ENCODE data around the gene ERLIN1.

The ERLIN1 gene

DNA sequence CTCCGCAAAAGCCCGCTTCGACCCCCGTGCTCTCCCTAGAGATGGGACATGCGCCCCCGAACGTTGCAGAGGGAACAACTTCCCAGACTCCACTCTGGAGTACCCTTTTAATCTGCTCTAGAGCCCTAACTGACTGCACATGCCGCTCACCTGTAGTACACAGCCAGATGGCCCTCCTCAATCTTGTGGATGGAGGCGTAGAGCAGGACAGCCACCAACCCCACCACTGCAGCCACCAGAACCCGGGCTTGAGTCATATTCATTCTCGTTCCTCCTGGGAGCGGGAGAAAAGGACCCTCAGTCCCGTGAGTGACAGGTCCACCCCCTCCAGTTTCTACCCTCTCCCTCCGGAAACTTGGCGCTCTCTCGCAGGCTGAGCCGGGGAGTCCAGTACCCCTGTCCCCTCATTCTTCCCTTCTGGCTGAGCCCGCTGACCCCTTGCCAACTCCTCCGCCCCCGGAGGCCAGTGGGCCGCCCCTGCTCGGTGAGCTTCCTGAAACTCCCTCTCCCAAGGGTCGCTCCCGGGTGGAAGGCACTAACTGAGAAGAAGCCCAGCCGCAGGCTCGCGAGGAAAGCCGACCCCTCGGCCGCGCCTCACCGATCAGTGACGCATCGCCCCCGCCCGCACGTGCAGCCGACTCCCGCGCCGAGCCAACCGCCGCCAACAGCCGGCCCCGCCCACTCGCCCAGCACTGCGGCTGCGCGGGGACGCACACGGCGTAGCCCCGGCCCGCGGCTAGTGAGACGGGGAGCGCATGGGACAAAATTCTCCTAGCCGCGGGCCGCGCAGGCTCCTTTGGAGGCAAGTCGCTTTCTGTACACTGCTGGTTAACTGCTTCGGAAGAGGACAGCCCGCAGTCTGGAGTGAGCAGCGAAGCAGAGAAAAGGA lies at the start of gene ERLIN1:
ERLIN1 (minus strand) TSS at position 666 of the 889 bp plus-strand sequence; CDS start at position 263, 403 bp downstream.
- DNase-seq, result peak; percentile 91

DNA sequence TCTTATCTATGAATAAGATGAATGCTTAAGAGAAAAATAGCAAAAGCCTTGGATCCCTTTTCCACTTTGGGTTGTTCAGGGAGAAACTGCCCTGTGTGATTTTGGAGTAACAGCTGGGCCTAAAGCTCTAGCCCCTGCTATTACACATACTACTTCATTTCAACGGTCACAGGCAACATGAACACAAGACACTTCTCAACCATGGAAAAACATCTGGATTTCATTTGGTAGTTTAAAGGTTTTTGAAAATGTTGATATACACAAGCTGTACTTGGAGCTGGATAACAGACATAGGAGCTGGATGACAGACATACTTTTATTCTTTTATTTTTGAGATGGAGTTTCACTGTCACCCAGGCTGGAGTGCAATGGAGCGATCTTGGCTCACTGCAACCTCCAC lies 46.3 kb upstream of the ERLIN1 start:
- no peak for DNase-seq

DNA sequence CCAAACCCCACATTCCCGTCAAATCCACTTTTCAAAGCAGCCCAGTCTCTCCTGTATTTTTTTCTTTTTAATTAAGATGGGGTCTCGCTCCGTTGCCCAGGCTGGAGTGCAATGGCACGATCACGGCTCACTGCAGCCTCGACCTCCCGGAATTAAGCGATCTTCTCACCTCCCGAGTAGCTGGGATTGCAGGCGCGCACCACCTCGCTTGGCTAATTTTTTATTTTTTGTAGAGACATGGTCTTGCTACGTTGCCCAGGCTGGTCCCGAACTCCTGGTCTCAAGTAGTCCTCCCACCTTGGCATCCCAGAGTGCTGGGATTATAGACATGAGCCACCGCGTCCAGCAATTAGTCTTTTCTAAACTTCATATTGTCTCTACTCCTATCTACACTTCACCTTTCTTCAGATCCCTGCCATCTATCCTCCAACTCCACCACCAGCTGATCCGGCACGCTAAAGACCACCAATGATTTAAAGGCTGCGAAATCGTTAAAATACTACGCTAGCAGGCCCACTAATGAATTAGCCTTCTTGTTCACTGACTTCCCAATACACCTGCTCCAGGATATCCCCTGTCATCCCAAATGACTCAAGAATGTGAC lies 44.1 kb upstream of the ERLIN1 start:
- no peak for DNase-seq

DNA sequence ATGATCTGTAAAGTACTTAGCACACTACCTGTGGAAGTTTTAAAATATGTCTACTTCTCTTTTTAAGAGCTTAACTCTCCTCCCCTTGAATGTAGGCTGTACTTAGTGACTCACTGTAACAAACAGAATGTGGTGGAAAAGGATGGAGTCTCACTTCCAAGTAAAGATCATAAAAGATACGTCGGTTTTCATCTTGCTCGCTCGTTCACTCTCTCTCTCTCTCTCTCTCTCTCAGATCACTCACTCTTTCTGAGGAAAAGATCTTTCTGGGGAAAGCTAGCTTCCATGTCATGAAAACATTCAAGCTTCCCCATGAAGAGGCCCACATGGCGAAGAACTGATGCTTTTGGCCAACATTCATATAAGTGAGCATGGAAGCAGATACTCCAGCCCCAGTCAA lies 38.0 kb upstream of the ERLIN1 start:
- no peak for DNase-seq

DNA sequence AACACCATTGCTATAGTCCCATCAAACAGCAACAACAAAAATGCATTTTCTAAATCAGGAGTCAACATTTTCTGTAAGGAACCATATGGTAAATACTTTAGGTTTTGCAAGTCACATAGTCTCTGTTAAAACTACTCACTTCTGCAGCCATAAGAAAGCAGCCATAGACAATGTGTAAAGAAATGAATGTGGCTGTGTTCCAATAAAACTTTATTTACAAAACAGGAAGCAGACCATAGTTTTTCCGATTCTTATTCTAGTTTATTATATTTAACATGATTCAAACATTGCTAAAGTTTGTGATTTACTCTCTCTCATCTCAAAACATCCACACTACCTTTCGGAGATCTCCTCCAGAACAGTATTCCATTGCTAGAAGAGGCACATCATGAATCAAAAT lies 36.7 kb upstream of the ERLIN1 start:
- no peak for DNase-seq

DNA sequence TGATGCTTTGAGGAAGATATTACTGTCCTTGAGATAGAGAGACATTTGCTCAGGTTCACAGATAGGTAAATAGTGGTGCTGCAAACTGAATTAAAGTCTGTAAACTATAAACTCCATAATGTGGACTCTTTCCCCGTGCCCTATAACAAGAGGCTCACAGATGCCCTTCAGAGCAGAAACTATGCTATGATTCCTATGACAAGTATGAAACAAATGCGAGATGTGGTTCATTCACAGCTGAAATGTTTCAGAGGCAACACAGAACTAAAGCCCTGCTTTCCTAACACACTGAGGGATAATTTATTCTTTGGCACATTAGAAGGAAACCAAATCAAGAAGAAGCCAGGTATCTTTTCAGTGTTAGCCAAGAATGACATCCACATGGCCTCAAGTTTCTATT lies 30.2 kb upstream of the ERLIN1 start:
- no peak for DNase-seq

DNA sequence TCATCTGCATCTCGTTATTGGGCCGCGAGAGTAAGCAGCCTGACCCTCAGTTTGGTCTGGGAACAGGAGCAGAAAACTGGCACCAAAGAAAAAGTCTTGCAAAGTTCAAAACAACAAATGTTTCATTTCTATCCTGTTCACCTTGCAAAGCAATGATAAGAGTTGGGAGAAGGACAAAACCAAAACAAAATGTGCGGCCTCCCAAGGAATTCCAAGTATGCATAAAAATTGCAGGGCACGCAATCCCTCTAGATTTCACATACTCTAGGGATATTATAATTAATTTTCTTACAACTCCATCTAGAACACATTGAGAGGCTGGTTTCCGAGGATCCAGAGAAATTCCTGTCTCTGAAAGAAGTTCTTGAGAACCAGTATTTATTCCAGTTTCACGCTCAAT lies 23.5 kb upstream of the ERLIN1 start:
- DNase-seq, result no peak

DNA sequence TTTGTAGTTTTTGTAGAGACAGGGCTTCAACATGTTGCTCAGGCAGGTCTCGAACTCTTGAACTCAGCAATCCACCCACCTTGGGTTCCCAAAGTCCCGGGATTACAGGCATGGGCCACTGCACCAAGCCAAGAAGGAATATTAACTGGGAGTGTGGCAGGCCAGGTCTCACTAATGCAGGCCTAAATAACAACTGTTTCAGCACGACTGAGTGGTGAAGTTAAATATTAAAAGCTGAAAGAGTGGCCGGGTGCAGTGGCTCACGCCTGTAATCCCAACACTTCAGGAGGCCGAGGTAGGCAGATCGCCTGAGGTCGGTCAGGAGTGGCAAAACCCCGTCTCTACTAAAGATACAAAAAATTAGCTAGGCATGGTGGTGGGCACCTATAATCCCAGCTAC lies 22.4 kb upstream of the ERLIN1 start:
- no peak for DNase-seq

DNA sequence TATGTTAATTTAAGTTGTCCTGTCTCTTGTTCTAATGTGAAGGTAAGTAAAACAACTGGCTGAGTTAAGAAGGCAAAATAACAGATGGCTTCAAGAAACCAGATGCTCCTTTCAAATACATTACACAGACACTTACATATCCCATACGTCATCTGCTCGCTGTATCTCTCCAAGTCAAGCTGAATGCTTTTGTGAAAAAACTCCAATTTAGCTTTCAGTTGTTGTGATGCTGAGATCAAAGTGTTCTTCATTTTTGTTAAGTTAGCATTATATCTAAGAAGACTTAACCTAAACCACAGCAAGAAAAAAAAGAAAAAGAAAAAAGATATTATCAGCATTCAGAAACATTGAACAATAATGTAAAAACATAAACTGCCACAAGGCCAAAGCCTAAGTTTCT lies 18.5 kb upstream of the ERLIN1 start:
- no peak for DNase-seq

DNA sequence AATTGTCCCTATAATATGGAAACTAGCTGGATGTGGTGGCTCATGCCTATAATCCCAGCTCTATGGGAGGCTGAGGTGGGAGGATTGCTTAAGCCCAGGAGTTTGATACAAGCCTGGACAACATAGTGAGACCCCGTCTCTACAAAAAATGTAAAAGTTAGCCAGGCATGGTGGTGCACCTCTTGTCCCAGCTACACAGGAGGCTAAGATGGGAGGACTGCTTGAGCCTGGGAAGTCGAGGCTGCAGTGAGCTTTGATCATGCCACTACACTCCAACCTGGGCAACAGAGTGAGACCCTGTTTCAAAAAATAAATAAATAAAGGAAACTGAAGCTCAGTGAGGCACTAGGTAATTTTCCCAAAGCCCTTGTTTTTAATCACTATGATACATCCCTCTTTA lies 15.7 kb upstream of the ERLIN1 start:
- DNase-seq, result no peak

DNA sequence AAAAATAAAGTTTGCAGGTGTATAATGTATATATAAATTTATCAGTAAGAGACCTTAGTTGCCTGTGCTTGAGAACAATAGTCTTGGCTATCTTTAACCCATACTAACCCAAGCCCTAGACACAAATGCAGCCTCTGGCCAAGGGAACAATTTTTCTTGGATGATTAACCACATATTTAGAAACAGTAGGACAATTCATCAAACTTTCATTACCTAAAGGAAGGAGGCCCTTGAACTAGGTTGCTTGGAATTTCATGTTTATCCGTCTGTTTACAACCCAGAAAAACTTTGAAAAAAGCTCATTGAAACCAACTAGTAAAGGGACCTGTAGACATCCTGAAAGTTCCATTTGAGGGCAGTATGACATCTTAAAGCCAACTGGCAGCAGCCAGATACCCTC lies 8.9 kb upstream of the ERLIN1 start:
- no peak for DNase-seq

DNA sequence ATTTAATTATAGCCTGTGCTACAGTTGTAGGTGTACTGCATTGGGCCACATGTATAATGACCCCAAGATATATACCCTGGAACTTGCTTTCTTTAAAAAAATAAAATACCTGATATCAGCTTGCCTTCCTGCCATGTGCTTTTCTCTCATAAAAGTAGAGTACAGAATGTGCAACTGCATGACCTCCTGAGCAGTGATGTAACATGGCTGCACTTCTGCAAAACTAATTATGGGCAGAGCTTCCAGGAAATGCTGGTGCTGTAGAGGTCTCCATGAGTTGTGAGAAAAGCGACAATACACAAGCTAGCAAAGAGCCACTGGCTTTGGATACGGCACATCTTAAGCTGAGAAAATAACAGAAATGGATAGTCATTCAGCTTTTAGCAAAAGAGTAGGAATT lies 6.5 kb upstream of the ERLIN1 start:
- DNase-seq, result no peak

DNA sequence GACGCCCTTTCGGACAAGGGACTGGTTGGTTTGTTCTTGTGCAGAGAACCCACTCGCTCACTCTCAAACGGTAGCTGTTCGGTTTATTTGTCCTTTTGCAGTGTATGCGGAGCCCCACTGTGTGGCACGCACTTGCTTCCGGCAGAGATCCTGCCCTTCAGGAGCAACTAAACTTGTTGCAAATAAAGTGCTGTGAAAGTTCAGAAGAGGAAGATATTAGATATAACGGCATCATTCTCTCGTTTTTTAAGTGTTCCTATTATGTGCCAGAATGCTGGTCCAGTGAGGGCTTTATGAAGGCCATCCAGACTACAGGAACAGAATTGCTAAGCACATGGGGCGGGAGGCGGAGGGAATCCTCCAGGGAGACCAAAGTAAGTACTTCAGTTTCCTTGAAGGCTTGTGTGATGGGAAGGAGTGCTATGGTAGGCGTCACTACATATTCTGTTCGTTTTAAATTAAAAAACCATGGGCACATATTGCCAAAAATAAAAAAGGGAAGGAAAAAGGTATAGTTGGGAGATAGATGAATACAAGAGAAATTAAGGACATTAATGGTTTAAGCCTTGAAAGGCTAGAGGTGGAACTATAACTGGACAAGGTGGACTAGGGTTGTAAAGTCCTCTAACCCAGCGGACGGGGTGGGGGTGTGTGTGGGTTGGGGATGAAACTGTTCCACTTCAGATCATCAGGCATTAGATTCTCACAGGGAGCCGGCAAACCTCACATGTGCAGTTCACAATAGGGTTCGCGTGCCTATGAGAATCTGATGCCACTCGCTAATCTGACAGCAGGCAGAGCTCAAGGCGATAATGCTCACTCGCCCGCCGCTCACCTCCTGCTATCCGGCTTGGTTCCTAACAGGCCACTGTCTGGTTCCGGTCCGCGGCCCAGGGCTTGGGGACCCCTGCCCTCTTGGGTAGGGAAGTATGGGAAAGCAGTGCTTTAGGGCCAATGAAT lies 704 bp upstream of the ERLIN1 start:
- no peak for DNase-seq

DNA sequence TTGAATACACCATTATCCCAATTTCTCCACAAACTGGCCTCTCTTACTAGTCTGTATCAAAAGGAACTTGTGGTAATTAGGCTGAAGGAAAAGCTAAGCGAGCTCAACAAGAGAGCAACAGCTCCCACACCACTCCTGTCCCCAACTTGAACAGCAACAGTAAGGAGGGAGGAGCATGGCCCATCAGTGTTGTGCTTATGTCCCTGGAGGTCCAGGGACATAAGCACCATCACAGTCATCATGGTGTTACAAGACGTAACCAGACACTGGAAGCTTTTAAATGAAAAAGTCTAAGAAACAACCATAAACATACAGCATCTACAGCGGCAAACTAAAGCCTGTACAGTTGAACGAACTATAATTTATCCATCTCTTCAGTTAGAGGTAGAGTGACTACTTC lies 989 bp downstream of the ERLIN1 start:
- DNase-seq, result no peak

DNA sequence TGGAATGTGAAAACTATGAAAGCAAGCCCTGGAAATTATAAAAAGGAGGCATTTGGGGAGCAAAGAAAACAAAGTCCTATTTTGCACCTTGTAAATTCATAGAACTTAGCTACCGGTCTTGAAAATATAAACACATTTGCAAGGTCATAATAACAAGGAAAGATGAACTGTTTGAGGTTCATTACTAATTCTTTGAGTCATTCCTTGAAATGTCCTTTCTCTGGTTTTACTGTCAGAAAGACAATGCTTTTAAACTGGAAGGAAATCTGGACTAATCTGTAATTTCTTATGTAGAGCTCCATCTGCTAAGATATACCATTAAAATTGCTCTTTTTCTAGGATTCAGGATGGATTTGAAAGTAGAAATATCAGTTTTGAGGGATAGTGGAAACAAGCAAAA lies 1.4 kb downstream of the ERLIN1 start:
- DNase-seq, result no peak

DNA sequence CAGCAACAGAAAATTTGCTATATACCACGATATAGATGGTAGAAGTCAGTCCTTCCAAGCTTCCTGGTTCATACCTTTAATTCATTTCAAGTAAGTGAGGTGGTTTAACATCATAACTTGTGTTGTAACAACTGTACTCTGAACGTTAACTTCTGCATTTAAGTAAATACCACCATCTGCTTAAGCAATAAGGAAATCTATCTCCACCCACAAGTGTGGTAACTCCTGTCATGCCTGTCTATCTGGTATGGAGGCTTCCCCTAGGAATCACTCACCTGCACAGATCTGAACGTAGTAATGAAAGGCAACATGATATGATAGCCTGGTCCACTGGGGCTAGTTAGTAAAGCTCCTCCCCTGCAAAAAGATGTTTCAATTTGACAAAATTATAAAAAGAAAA lies 2.3 kb downstream of the ERLIN1 start:
- no peak for DNase-seq

DNA sequence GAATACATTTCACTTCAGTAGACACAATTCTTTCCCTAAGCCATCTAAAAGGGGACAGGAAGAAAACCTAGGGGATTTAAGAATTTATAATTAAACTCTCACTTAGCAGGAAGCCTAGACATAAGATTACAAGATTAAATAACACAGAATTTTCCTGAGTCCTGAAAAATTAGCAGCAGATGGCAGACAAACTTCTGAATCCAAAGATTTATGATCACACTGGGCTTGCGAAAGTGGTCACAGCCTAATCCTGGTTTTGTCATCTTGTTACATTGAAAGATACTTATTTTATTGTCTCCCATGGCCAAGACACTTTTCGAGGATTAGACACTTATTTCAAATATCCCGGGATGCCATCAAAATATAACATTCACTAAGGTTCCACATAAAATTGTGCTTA lies 2.9 kb downstream of the ERLIN1 start:
- no peak for DNase-seq

DNA sequence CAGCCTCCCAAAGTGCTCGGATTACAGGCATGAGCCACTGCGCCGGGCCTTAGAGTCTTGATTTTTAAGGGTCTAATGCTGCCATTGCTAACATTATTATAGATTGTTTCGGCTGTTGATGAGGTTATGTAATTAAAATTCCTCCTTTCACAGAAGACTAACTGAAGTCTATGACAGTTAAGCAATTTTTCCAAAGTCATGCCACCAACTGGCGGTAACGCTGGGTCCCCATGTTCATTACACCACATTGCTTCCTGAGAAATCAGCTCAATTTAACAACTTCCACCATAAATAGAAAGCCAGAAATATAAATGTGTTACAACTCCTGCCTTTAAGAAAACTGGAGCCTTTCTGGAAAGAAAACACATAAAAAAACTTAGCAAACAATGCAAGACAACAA lies 3.5 kb downstream of the ERLIN1 start:
- DNase-seq, result no peak

DNA sequence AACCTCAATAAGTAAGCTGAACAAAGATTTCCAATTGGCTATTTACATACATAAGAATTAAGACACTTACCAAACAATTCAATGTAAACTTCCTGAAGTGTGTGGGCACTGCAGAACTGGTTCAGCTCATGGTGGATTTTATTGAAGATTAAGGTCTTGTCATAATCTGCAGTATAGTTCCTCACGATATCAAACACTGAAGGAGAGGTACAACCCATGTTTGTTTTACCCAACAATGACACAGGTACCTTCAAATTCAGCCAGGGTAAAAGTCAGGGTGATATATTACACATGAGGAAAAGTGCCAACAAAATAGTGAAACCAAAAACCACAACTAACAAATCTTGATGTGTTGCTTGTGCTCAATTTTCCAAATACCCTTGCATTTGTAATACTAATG lies 10.0 kb downstream of the ERLIN1 start:
- DNase-seq, result no peak

DNA sequence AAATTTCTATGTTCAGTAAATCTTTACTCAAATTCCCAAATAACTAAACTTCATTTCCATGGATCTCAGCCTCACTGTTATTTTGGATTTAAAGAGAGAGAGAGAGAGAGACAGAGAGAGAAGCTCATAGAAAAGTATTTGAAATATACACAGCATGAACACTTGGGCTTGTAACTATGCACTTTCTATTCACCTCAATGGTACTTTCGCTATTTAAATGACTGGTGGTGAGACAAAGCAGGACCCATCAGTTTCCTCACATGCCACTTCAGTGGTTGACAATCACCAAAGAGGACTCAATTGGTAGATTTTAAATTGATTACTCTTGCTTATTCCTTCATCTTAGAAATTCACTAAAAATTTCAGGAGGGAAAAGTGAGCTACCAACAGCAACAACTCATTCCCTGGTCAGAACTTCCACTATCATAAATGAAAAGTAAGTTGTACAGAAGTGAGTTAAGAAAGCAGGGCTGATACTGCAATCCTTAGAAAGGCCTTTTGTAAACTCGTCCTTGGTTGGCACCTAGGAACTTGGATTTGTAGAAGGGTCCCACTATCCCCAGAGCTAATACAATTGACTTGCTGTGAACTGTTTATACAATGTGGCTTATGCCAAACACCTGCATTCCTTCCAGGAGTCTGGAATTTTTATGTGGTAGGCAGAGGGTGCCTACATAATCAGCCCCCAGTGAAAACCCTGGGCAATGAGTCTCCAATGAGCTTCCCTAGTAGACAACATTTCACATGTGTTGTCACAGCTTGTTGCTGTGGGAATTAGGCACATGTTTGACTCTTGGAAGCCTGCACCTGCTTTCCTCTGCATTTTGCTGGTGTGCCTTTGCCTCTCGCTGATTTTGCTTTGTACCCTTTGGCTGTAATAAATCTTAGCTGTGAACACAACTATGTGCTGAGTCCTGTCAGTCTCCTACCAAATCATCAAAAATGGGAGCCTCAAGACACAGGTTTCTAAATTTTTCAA lies 10.8 kb downstream of the ERLIN1 start:
- no peak for DNase-seq

DNA sequence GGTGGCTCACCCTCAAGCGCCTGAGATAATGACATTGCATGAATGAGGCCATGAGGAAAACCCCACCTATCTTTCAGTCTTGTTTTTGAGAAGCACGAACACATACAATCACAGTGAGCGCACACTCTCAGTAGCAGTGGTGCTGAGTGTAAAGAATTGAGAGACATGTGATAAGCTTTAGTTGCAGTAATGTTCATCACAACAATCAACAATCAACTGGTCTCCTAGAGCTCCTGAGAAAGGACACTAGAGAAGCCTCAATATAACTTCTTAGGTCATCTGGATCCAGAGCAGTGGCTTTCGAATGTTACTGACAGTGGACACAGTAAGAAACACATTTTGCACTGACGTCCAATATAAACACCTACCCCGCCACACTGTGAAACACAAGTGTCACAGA lies 12.8 kb downstream of the ERLIN1 start:
- no peak for DNase-seq

DNA sequence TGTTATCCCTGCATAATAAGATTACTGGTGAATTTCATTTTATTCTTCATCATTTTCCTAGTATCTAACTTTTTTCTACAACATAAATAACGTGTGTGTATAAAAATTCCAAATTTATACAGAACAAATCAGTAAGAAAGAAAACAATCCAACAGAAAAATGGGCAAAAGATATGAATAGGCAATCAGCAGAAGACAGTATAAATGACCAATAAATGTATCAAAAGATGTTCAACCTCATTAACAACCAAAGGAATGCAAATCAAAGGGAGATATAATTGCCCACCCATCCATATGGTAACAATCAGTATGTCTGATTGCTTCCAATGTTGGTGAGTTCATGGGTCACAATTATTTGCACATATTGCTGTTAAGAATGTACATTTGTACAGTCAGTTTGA lies 13.5 kb downstream of the ERLIN1 start:
- DNase-seq, result no peak

Measured in CD4-positive, alpha-beta T cell treated with Interleukin-15 for 1 hour (primary cell).